Vagina (tissue), 2 donors: Measurements from ENCODE around the gene ITPRIP. TPM values are rescaled to one million over a fixed set of nuclear protein-coding genes. Genes with fewer than 3 reads are reported as not detected.

Experiments
- DNase-seq, 2 donors: peaks; one replicate each; pipeline ENCODE4 v3.0.0-alpha.2; 2017; ENCODE audit errors: extremely low spot score in 2 of 2
- H3K27ac ChIP-seq: fragments of 200-600 bp; sonication (generic); one replicate; pipeline ENCODE4 v1.5.1; 2019
- H3K27me3 ChIP-seq: fragments of 200-600 bp; sonication (generic); one replicate; pipeline ENCODE4 v1.5.1; 2019
- H3K36me3 ChIP-seq, 2 donors: fragments of 200-600 bp; sonication (generic); one replicate each; pipeline ENCODE4 v1.5.1; 2017 to 2019
- H3K4me1 ChIP-seq: fragments of 200-600 bp; sonication (generic); one replicate; pipeline ENCODE4 v1.5.1; 2019
- H3K4me3 ChIP-seq, 2 donors: fragments of 200-600 bp; sonication (generic); 1 replicate in 1 of 2; 2 replicates in 1 of 2; pipeline ENCODE4 v1.5.1; 2016 to 2019
- H3K9me3 ChIP-seq: fragments of 200-600 bp; sonication (generic); one replicate; pipeline ENCODE4 v1.5.1; 2019
- CTCF ChIP-seq, 3 experiments: fragments of 450-650 bp in 2 of 3; fragments of 200-600 bp in 1 of 3; sonication (generic) in 1 of 3; IDR thresholded peaks; one replicate each; pipeline ENCODE4 v1.5.1; 2017 to 2019; ENCODE audit warnings: antibody characterized with exemption in 3 of 3, mild to moderate bottlenecking in 2 of 3, moderate library complexity in 2 of 3
- POLR2A ChIP-seq, 2 donors: fragments of 450-650 bp; IDR thresholded peaks; one replicate each; pipeline ENCODE4 v1.6.1; 2017; ENCODE audit warnings: antibody characterized with exemption in 2 of 2, mild to moderate bottlenecking in 2 of 2, moderate library complexity in 2 of 2
- POLR2AphosphoS5 ChIP-seq, 2 donors: sonication (generic); formaldehyde crosslinking; IDR thresholded peaks; one replicate each; pipeline ENCODE4 v1.9.0; 2017; ENCODE audit warnings: antibody characterized with exemption in 2 of 2, mild to moderate bottlenecking in 2 of 2, low read depth in 1 of 2; ENCODE audit not compliant: insufficient read depth in 1 of 2
- intact Hi-C: fragments of 100-400 bp; cut with DNase I; formaldehyde crosslinking; loops from one replicate; pipeline ENCODE4 v1.15.1; 2023
- microRNA-seq: library from miRNA; unstranded; fragments of <30 nt; microRNA quantifications from one replicate; pipeline ENCODE4, GENCODE V29; 2017; ENCODE audit warnings: borderline number of aligned reads, borderline replicate concordance
- small RNA-seq: library from RNA; depleted of rRNA; stranded (forward); fragments of <200 nt; gene quantifications from one replicate; pipeline ENCODE3, GENCODE V24; 2016
- total RNA-seq: library from RNA; depleted of rRNA; stranded (reverse); fragments of >200 nt; gene quantifications from one replicate; pipeline ENCODE4 v1.2.3, GENCODE V29; 2016

The ITPRIP gene
- total RNA-seq, 1 donor from 2014 or later, result 85.7 TPM

- Histone ChIP-seq H3K4me3 (peak overlapping the region; percentile 72 to 86), H3K36me3 (peaks cover 0 to 48% of the 10 kb centered on the region in 2 donors), H3K27me3 (no peaks in the 10 kb centered on the region), H3K4me1 (peaks cover 12% of the 10 kb centered on the region), H3K9me3 (no peaks in the 10 kb centered on the region), H3K27ac (peak overlapping the region; percentile 75)
- intact Hi-C loops, result no loop called here
- DNase-seq, result no peak
- TF ChIP-seq POLR2AphosphoS5 (IDR thresholded peaks at IDR 0.05; ENCODE audit: insufficient read depth in 1 of 2, low read depth in 1 of 2) (no peak), CTCF (IDR thresholded peaks at IDR 0.05) (no peak), POLR2A (IDR thresholded peaks at IDR 0.05) (no peak)
Measured at GRCh38 chr10:104267721-104268404, 70.4 kb downstream of the ITPRIP start.

- Histone ChIP-seq H3K27me3 (no peaks in the 10 kb centered on the region), H3K27ac (no peak overlapping the region), H3K9me3 (no peaks in the 10 kb centered on the region), H3K36me3 (peaks cover 0 to 79% of the 10 kb centered on the region in 2 donors), H3K4me1 (peaks cover 39% of the 10 kb centered on the region), H3K4me3 (no peak overlapping the region)
- intact Hi-C loops, result no loop called here
- TF ChIP-seq CTCF (IDR thresholded peaks at IDR 0.05), result no peak
- no peak for TF ChIP-seq POLR2AphosphoS5 (IDR thresholded peaks at IDR 0.05; ENCODE audit: insufficient read depth in 1 of 2, low read depth in 1 of 2)
- no peak for TF ChIP-seq POLR2A (IDR thresholded peaks at IDR 0.05)
- DNase-seq, result no peak
Measured at GRCh38 chr10:104264783-104265182, 73.5 kb downstream of the ITPRIP start.

- DNase-seq, result no peak
- intact Hi-C loops, result no loop called here
- TF ChIP-seq CTCF (IDR thresholded peaks at IDR 0.05), result no peak
- no peak for TF ChIP-seq POLR2AphosphoS5 (IDR thresholded peaks at IDR 0.05; ENCODE audit: insufficient read depth in 1 of 2, low read depth in 1 of 2)
- no peak for TF ChIP-seq POLR2A (IDR thresholded peaks at IDR 0.05)
- Histone ChIP-seq H3K27ac (no peak overlapping the region), H3K4me3 (no peak overlapping the region), H3K9me3 (no peaks in the 10 kb centered on the region), H3K4me1 (peaks cover 54% of the 10 kb centered on the region), H3K27me3 (no peaks in the 10 kb centered on the region), H3K36me3 (peaks cover 0 to 90% of the 10 kb centered on the region in 2 donors)
Measured at GRCh38 chr10:104262055-104262454, 76.2 kb downstream of the ITPRIP start.

- H3K9me3 ChIP-seq, result no peaks in the 10 kb centered on the region
- H3K36me3 ChIP-seq, result peaks cover 0 to 77% of the 10 kb centered on the region in 2 donors
- peak in 1 of 2 donors; percentile 59 for TF ChIP-seq POLR2AphosphoS5 (IDR thresholded peaks at IDR 0.05; ENCODE audit: insufficient read depth in 1 of 2, low read depth in 1 of 2)
- TF ChIP-seq POLR2A (IDR thresholded peaks at IDR 0.05), result no peak
- H3K4me1 ChIP-seq, result peaks cover 67% of the 10 kb centered on the region
- no peaks in the 10 kb centered on the region for H3K27me3 ChIP-seq
- H3K27ac ChIP-seq, result peak overlapping the region; percentile 61
- no peak for DNase-seq
- intact Hi-C loops, result no loop called here
- H3K4me3 ChIP-seq, result no peak overlapping the region
Measured at GRCh38 chr10:104260775-104261115, 77.5 kb downstream of the ITPRIP start.

- Histone ChIP-seq H3K36me3 (peaks cover 0 to 71% of the 10 kb centered on the region in 2 donors), H3K4me3 (no peak overlapping the region), H3K27me3 (no peaks in the 10 kb centered on the region), H3K4me1 (peaks cover 68% of the 10 kb centered on the region), H3K27ac (peak overlapping the region; percentile 61), H3K9me3 (no peaks in the 10 kb centered on the region)
- intact Hi-C loops, result no loop called here
- TF ChIP-seq POLR2A (IDR thresholded peaks at IDR 0.05) (no peak), POLR2AphosphoS5 (IDR thresholded peaks at IDR 0.05; ENCODE audit: insufficient read depth in 1 of 2, low read depth in 1 of 2) (no peak), CTCF (IDR thresholded peaks at IDR 0.05) (no peak)
- no peak for DNase-seq
Measured at GRCh38 chr10:104259999-104260774, 78.1 kb downstream of the ITPRIP start.

Small RNAs within 50 kb of the gene (microRNA-seq; reads per million reads assigned to microRNA genes)
- gene MIR4482, result not detected

Small RNAs within 50 kb of the gene (small RNA-seq; reads per million reads assigned to genes)
- not detected for gene MIR4482

Other genes with a start within 250 kb of the ITPRIP start
- gene SFR1, start 216.3 kb downstream of the ITPRIP start, total RNA-seq, result 4.4 TPM
- gene CFAP43, start 106.1 kb downstream of the ITPRIP start, total RNA-seq, result 0.25 TPM
- gene GSTO1, start 83.6 kb downstream of the ITPRIP start, total RNA-seq, result 69.5 TPM
- gene GSTO2, start 69.3 kb downstream of the ITPRIP start, total RNA-seq, result 13.8 TPM
- gene CFAP58, start 15.4 kb upstream of the ITPRIP start, total RNA-seq, result 0.49 TPM